ENCODE results near the gene ATG101.

The ATG101 gene

GRCh38 chr12:52023182-52023975 lies 46.4 kb upstream of the ATG101 start:
- no peaks in the 10 kb centered on the region for H3K9me3 ChIP-seq (ENCODE audit: low read length)
- H3K9ac ChIP-seq (ENCODE audit: low read length) = peak overlapping the region; percentile 59
- H3K4me3 ChIP-seq (ENCODE audit: low read depth, low read length, poor library complexity, severe bottlenecking) = peak overlapping the region; percentile 58
- H3K4me2 ChIP-seq (ENCODE audit: low read length) = peak overlapping the region; percentile 75
- no peaks in the 10 kb centered on the region for H3K9me2 ChIP-seq (ENCODE audit: low read depth, low read length)
- H3K27ac ChIP-seq (ENCODE audit: low read depth, low read length, poor library complexity, severe bottlenecking) = peak overlapping the region; percentile 84
- H4K20me1 ChIP-seq (ENCODE audit: insufficient read depth, low read length) = no peaks in the 10 kb centered on the region
- H3F3A ChIP-seq (ENCODE audit: insufficient read depth, low read length) = no peaks in the 10 kb centered on the region; the same call in 1 of the 2 replicates
- H3K79me2 ChIP-seq (ENCODE audit: insufficient read depth, low read length) = no peaks in the 10 kb centered on the region
- TF ChIP-seq EZH2 (IDR thresholded peaks at IDR 0.05; ENCODE audit: borderline replicate concordance, low read length) = no peak
- peak; percentile 99 for TF ChIP-seq CTCF (IDR thresholded peaks at IDR 0.05; ENCODE audit: low read length)
- no peaks in the 10 kb centered on the region for H3K27me3 ChIP-seq (ENCODE audit: insufficient read depth, low read length)
- H2AFZ ChIP-seq (ENCODE audit: low read length) = no peak overlapping the region
- H3K36me3 ChIP-seq (ENCODE audit: insufficient read depth, low read length) = no peaks in the 10 kb centered on the region
- peaks cover 31% of the 10 kb centered on the region for H3K4me1 ChIP-seq (ENCODE audit: insufficient read depth, low read length, severe bottlenecking)

DNA sequence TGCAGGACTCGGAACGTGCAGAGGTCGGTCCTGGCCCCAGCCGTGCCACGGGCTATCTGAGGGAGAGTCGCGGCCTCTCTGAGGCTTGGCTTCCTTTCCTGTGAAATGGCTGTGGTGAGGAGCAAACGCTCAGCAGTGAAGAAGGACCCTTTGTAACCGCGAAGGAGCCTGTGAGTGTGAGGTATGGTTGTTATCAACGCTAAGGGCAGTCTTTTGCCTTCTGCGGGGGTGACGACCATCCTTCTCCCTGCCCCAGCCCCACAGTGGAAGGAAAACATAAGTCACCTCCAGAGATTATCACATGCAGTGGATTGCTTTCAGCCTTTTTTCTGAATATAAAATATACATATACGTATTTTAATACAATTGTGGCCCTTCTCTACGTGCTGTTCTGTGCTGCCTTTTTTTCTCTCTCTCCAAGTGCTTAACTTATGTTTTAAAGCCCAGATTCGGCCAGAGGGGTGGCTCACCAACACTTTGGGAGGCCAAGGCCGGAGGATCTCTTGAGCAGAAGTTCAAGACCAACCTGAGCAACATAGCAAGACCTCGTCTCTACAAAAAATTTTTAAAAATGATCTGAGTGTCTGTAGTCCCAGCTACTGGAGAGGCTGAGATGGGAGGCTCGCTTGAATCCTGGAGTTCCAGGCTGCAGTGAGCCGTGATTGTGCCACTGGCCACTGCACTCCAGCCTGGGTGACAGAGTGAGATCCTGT lies 45.6 kb upstream of the ATG101 start:
- TF ChIP-seq EZH2 (IDR thresholded peaks at IDR 0.05; ENCODE audit: borderline replicate concordance, low read length) (no peak), CTCF (IDR thresholded peaks at IDR 0.05; ENCODE audit: low read length) (peak; percentile 13; the same call in 1 of the 2 replicates)
- H3K9ac ChIP-seq (ENCODE audit: low read length) = peak overlapping the region; percentile 59

DNA sequence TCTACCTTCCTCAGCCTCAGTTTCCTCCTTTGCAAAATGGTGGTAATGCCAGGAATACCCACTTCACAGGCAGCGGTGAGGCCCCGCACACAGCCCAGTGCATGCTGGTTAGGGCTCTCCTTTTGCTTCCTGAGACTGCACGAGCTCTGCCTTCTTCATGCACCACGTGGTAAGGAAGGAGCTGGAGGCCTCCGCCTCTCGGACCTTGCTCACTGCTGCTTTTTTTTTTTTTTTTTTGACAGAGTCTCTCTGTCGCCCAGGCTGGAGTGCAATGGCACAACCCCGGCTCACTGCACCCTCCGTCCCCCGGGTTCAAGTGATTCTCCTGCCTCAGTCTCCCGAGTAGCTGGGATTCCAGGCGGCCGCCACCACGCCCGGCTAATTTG lies 44.9 kb upstream of the ATG101 start:
- H2AFZ ChIP-seq (ENCODE audit: low read length) = no peak overlapping the region
- no peaks in the 10 kb centered on the region for H3K36me3 ChIP-seq (ENCODE audit: insufficient read depth, low read length)
- H4K20me1 ChIP-seq (ENCODE audit: insufficient read depth, low read length) = no peaks in the 10 kb centered on the region
- peak overlapping the region; percentile 58 for H3K4me3 ChIP-seq (ENCODE audit: low read depth, low read length, poor library complexity, severe bottlenecking)
- H3K79me2 ChIP-seq (ENCODE audit: insufficient read depth, low read length) = no peaks in the 10 kb centered on the region
- H3K9me3 ChIP-seq (ENCODE audit: low read length) = no peaks in the 10 kb centered on the region
- H3K4me1 ChIP-seq (ENCODE audit: insufficient read depth, low read length, severe bottlenecking) = peaks cover 31% of the 10 kb centered on the region
- H3F3A ChIP-seq (ENCODE audit: insufficient read depth, low read length) = no peaks in the 10 kb centered on the region; the same call in 1 of the 2 replicates
- H3K27ac ChIP-seq (ENCODE audit: low read depth, low read length, poor library complexity, severe bottlenecking) = peak overlapping the region; percentile 84
- H3K9me2 ChIP-seq (ENCODE audit: low read depth, low read length) = no peaks in the 10 kb centered on the region
- TF ChIP-seq EZH2 (IDR thresholded peaks at IDR 0.05; ENCODE audit: borderline replicate concordance, low read length) (no peak), CTCF (IDR thresholded peaks at IDR 0.05; ENCODE audit: low read length) (no peak)
- peak overlapping the region; percentile 75 for H3K4me2 ChIP-seq (ENCODE audit: low read length)
- 0 out of 2 replicates have a peak, but pooled peaks cover 5% of the 10 kb centered on the region for H3K27me3 ChIP-seq (ENCODE audit: insufficient read depth, low read length)
- H3K9ac ChIP-seq (ENCODE audit: low read length) = peak overlapping the region; percentile 59

More for the DNA sequence above, 45.6 kb upstream of the ATG101 start:
- Histone ChIP-seq H3K79me2 (ENCODE audit: insufficient read depth, low read length) (no peaks in the 10 kb centered on the region), H3K4me2 (ENCODE audit: low read length) (peak overlapping the region; percentile 75), H3K4me3 (ENCODE audit: low read depth, low read length, poor library complexity, severe bottlenecking) (peak overlapping the region; percentile 58), H3F3A (ENCODE audit: insufficient read depth, low read length) (no peaks in the 10 kb centered on the region; the same call in 1 of the 2 replicates), H3K9me3 (ENCODE audit: low read length) (no peaks in the 10 kb centered on the region), H2AFZ (ENCODE audit: low read length) (no peak overlapping the region), H3K9me2 (ENCODE audit: low read depth, low read length) (no peaks in the 10 kb centered on the region), H4K20me1 (ENCODE audit: insufficient read depth, low read length) (no peaks in the 10 kb centered on the region), H3K27ac (ENCODE audit: low read depth, low read length, poor library complexity, severe bottlenecking) (peak overlapping the region; percentile 84), H3K36me3 (ENCODE audit: insufficient read depth, low read length) (no peaks in the 10 kb centered on the region), H3K4me1 (ENCODE audit: insufficient read depth, low read length, severe bottlenecking) (peaks cover 31% of the 10 kb centered on the region), H3K27me3 (ENCODE audit: insufficient read depth, low read length) (0 out of 2 replicates have a peak, but pooled peaks cover 4% of the 10 kb centered on the region)

All from OCI-LY1 (cell line).